ENCODE measurements around the gene TTI1. TPM values are rescaled to one million over a fixed set of nuclear protein-coding genes. Genes with fewer than 3 reads are reported as not detected.

TTI1 gene
- total RNA-seq, 1 experiment from 2014 or later, result 26.9 TPM

- Histone ChIP-seq H3K27me3 (ENCODE audit: insufficient read depth, low read length) (no peaks in the 10 kb centered on the region), H3K9me3 (ENCODE audit: control insufficient read depth in 1 of 2, insufficient read depth in 1 of 2, low read depth in 1 of 2, low read length in 2 of 2) (no peaks in the 10 kb centered on the region), H3K36me3 (ENCODE audit: control insufficient read depth in 1 of 2, insufficient read depth in 2 of 2, low read length in 2 of 2) (peaks cover 20 to 26% of the 10 kb centered on the region in 2 experiments; a peak in 3 of 4 replicates), H3K4me1 (ENCODE audit: control insufficient read depth in 1 of 2, insufficient read depth in 2 of 2, low read length in 2 of 2) (peaks cover 3 to 16% of the 10 kb centered on the region in 2 experiments; a peak in 1 of 4 replicates), H3K4me3 (replicated peaks in 1 of 2; ENCODE audit: low read depth in 1 of 2, low read length in 2 of 2) (no peak overlapping the region), H3K27ac (ENCODE audit: low read depth, low read length) (no peak overlapping the region), H4K20me1 (ENCODE audit: insufficient read depth) (peaks cover 5% of the 10 kb centered on the region; the same call in 1 of the 2 replicates), H3K4me2 (ENCODE audit: low read length) (no peak overlapping the region), H3K9me2 (ENCODE audit: insufficient read depth) (no peaks in the 10 kb centered on the region), H3K79me2 (ENCODE audit: insufficient read depth, low read length) (peaks cover 85% of the 10 kb centered on the region), H3K9ac (ENCODE audit: low read length) (no peak overlapping the region), H2AFZ (ENCODE audit: low read depth, low read length, poor library complexity, severe bottlenecking) (no peak overlapping the region)
- DNase-seq (ENCODE audit: low read depth, low spot score) (no peak), ATAC-seq (no peak)
- no TSS peak for BruUV-seq (replicated peaks)
- intact Hi-C loops (cut with micrococcal nuclease), result no loop called here
- ChIA-PET RAD21 (ENCODE audit: low non-redundant PET in 1 of 2, low total read pairs in 2 of 2, uncharacterized antibody in 2 of 2, unreplicated experiment in 2 of 2) (no interaction called here), CTCF (no interaction called here), POLR2A (no interaction called here)
- TF ChIP-seq ZFX (IDR thresholded peaks at IDR 0.05), result no peak
- TF ChIP-seq POLR2A (IDR thresholded peaks at IDR 0.05; ENCODE audit: borderline replicate concordance, extremely low read depth, insufficient read depth, insufficient read length), result no peak
- TF ChIP-seq YY1 (IDR thresholded peaks at IDR 0.05; ENCODE audit: extremely low read depth, insufficient replicate concordance, low read depth, low read length), result no peak
- no peak for TF ChIP-seq ZNF274 (IDR thresholded peaks at IDR 0.05; ENCODE audit: low read depth, low read length)
- no peak for TF ChIP-seq TCF7L2 (IDR thresholded peaks at IDR 0.05; ENCODE audit: borderline replicate concordance, extremely low read depth, insufficient read depth, insufficient read length)
- TF ChIP-seq ELF1 (IDR thresholded peaks at IDR 0.05; ENCODE audit: borderline replicate concordance, low read depth), result no peak
Observed at GRCh38 chr20:38046572-38046971, 13.3 kb upstream of the TTI1 start.

GRCh38 chr20:38044685-38045084, 11.4 kb upstream of the TTI1 start:
- Histone ChIP-seq H3K9me2 (ENCODE audit: insufficient read depth) (no peaks in the 10 kb centered on the region), H4K20me1 (ENCODE audit: insufficient read depth) (peaks cover 5% of the 10 kb centered on the region; the same call in 1 of the 2 replicates), H2AFZ (ENCODE audit: low read depth, low read length, poor library complexity, severe bottlenecking) (no peak overlapping the region), H3K4me1 (ENCODE audit: control insufficient read depth in 1 of 2, insufficient read depth in 2 of 2, low read length in 2 of 2) (peaks cover 2 to 10% of the 10 kb centered on the region in 2 experiments; a peak in 1 of 4 replicates), H3K4me2 (ENCODE audit: low read length) (no peak overlapping the region), H3K27me3 (ENCODE audit: insufficient read depth, low read length) (no peaks in the 10 kb centered on the region), H3K27ac (ENCODE audit: low read depth, low read length) (no peak overlapping the region), H3K9me3 (ENCODE audit: control insufficient read depth in 1 of 2, insufficient read depth in 1 of 2, low read depth in 1 of 2, low read length in 2 of 2) (no peaks in the 10 kb centered on the region), H3K4me3 (replicated peaks in 1 of 2; ENCODE audit: low read depth in 1 of 2, low read length in 2 of 2) (no peak overlapping the region), H3K79me2 (ENCODE audit: insufficient read depth, low read length) (peaks cover 85% of the 10 kb centered on the region), H3K36me3 (ENCODE audit: control insufficient read depth in 1 of 2, insufficient read depth in 2 of 2, low read length in 2 of 2) (peaks cover 18 to 33% of the 10 kb centered on the region in 2 experiments; a peak in 3 of 4 replicates), H3K9ac (ENCODE audit: low read length) (no peak overlapping the region)
- intact Hi-C loops (cut with micrococcal nuclease), result no loop called here
- no peak for ATAC-seq
- ChIA-PET RAD21 (ENCODE audit: low non-redundant PET in 1 of 2, low total read pairs in 2 of 2, uncharacterized antibody in 2 of 2, unreplicated experiment in 2 of 2) (no interaction called here), POLR2A (no interaction called here), CTCF (interaction anchor here (1.7 kb wide), 1 partner anchor 13 kb away, joined by 8 read pairs; no protein-coding TSS in a partner anchor)
- BruUV-seq (replicated peaks), result no TSS peak
- DNase-seq (ENCODE audit: low read depth, low spot score), result no peak
- no peak for TF ChIP-seq RAD21 (IDR thresholded peaks at IDR 0.05; ENCODE audit: low read depth)
- no peak for TF ChIP-seq CTCF (IDR thresholded peaks at IDR 0.05 in 2 of 3, conservative IDR thresholded peaks at IDR 0.05 in 1 of 3; ENCODE audit: borderline replicate concordance in 1 of 3, insufficient read depth in 1 of 3, low read depth in 2 of 3, low read length in 2 of 3)
- no peak for TF ChIP-seq POLR2A (IDR thresholded peaks at IDR 0.05; ENCODE audit: borderline replicate concordance, extremely low read depth, insufficient read depth, insufficient read length)
- no peak for TF ChIP-seq TCF7L2 (IDR thresholded peaks at IDR 0.05; ENCODE audit: borderline replicate concordance, extremely low read depth, insufficient read depth, insufficient read length)
- no peak for TF ChIP-seq SP1 (IDR thresholded peaks at IDR 0.05; ENCODE audit: low read depth)
- TF ChIP-seq SIN3A (IDR thresholded peaks at IDR 0.05; ENCODE audit: low read depth), result no peak
- TF ChIP-seq FOSL1 (IDR thresholded peaks at IDR 0.05; ENCODE audit: low read depth), result no peak
- TF ChIP-seq, protein P1, sequence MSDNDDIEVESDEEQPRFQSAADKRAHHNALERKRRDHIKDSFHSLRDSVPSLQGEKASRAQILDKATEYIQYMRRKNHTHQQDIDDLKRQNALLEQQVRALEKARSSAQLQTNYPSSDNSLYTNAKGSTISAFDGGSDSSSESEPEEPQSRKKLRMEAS (IDR thresholded peaks at IDR 0.05), result no peak
- no peak for TF ChIP-seq JUND (IDR thresholded peaks at IDR 0.05)
- TF ChIP-seq CBX3 (IDR thresholded peaks at IDR 0.05; ENCODE audit: low read depth), result no peak
- no peak for TF ChIP-seq ZNF274 (IDR thresholded peaks at IDR 0.05; ENCODE audit: low read depth, low read length)
- TF ChIP-seq EGR1 (IDR thresholded peaks at IDR 0.05; ENCODE audit: low read depth), result no peak
- no peak for TF ChIP-seq POLR2AphosphoS5 (IDR thresholded peaks at IDR 0.05; ENCODE audit: low read depth, low read length)
- TF ChIP-seq ELF1 (IDR thresholded peaks at IDR 0.05; ENCODE audit: borderline replicate concordance, low read depth), result no peak
- no peak for TF ChIP-seq SRF (IDR thresholded peaks at IDR 0.05; ENCODE audit: low read depth)
- no peak for TF ChIP-seq EZH2phosphoT487 (IDR thresholded peaks at IDR 0.05; ENCODE audit: borderline replicate concordance)
